Fibroblast of mammary gland (primary cell): ENCODE results near the gene TRIM67.
"Not testable (repeated sequence)": the region's sequence is repeated elsewhere in the genome, so short reads cannot be mapped to it uniquely, and the experiment has no call there.

Experiments
- DNase-seq: peaks from one replicate; pipeline ENCODE4 v3.0.0-alpha.2; 2010; ENCODE audit warnings: low read depth
- H3K4me3 ChIP-seq: 2 replicates; pipeline ENCODE4 v1.5.1; 2011; ENCODE audit warnings: low read depth, mild to moderate bottlenecking, low read length, moderate library complexity; ENCODE audit not compliant: control insufficient read depth
- CTCF ChIP-seq: conservative IDR thresholded peaks from 2 replicates; pipeline ENCODE4 v1.5.1; 2011; ENCODE audit warnings: low read depth, low read length, inconsistent platforms; ENCODE audit not compliant: control insufficient read depth, insufficient read depth

Gene TRIM67

GRCh38 chr1:231209531-231209930, 47.7 kb downstream of the TRIM67 start:
- TF ChIP-seq CTCF, result no peak
- DNase-seq, result no peak
- no peak overlapping the region for H3K4me3 ChIP-seq

GRCh38 chr1:231210126-231210525, 48.3 kb downstream of the TRIM67 start:
- no peak for DNase-seq
- no peak overlapping the region for H3K4me3 ChIP-seq
- TF ChIP-seq CTCF, result no peak

- peak overlapping the region; percentile 33 for H3K4me3 ChIP-seq
- TF ChIP-seq CTCF, result peak; percentile 90
- peak; percentile 51 for DNase-seq
These were observed 49.4 kb downstream of the TRIM67 start for GRCh38 chr1:231211005-231211857.

- H3K4me3 ChIP-seq, DNase-seq: not testable (repeated sequence)
These were observed 50.4 kb downstream of the TRIM67 start for GRCh38 chr1:231212301-231212700.

- no peak overlapping the region for H3K4me3 ChIP-seq
- no peak for TF ChIP-seq CTCF
- no peak for DNase-seq
These were observed 52.1 kb downstream of the TRIM67 start for GRCh38 chr1:231213831-231214573.

GRCh38 chr1:231214918-231215680, 53.2 kb downstream of the TRIM67 start:
- no peak for DNase-seq
- no peak for TF ChIP-seq CTCF
- H3K4me3 ChIP-seq, result no peak overlapping the region

GRCh38 chr1:231215681-231216385, 54.0 kb downstream of the TRIM67 start:
- no peak for DNase-seq
- H3K4me3 ChIP-seq, result no peak overlapping the region
- TF ChIP-seq CTCF, result no peak
